Liver (tissue), 9 donors: ENCODE measurements around the gene SPOP. TPM values are rescaled to one million over a fixed set of nuclear protein-coding genes. Genes with fewer than 3 reads are reported as not detected.

Source experiments
- DNase-seq: peaks from one replicate; pipeline ENCODE4 v3.0.0-alpha.2; 2017; ENCODE audit warnings: low spot score
- H3K27ac ChIP-seq, 2 donors: one replicate each; pipeline ENCODE4 v1.7.0; 2013; ENCODE audit warnings: inconsistent platforms in 2 of 2, low read length in 2 of 2, control low read depth in 1 of 2, low read depth in 1 of 2, mild to moderate bottlenecking in 1 of 2
- H3K27me3 ChIP-seq, 4 donors: one replicate each; pipeline versions ENCODE4 v1.6.1 to v1.7.0; 2013; ENCODE audit warnings: low read length in 3 of 4, inconsistent platforms in 1 of 4, mild to moderate bottlenecking in 1 of 4, moderate library complexity in 1 of 4; ENCODE audit not compliant: control insufficient read depth in 4 of 4, insufficient read depth in 4 of 4
- H3K36me3 ChIP-seq, 4 donors: one replicate each; pipeline versions ENCODE4 v1.6.1 to v1.7.0; 2013; ENCODE audit warnings: low read length in 3 of 4, mild to moderate bottlenecking in 3 of 4, low read depth in 1 of 4, moderate library complexity in 1 of 4; ENCODE audit not compliant: control insufficient read depth in 4 of 4, insufficient read depth in 3 of 4
- H3K4me1 ChIP-seq, 4 donors: one replicate each; pipeline versions ENCODE4 v1.6.1 to v1.7.0; 2013; ENCODE audit warnings: low read length in 3 of 4, mild to moderate bottlenecking in 3 of 4, moderate library complexity in 1 of 4; ENCODE audit not compliant: control insufficient read depth in 4 of 4, insufficient read depth in 4 of 4
- H3K4me3 ChIP-seq, 3 donors: one replicate each; pipeline versions ENCODE4 v1.6.1 to v1.7.0; 2013; ENCODE audit warnings: low read length in 3 of 3, control low read depth in 1 of 3, low read depth in 1 of 3, mild to moderate bottlenecking in 1 of 3
- H3K9ac ChIP-seq, 2 donors: one replicate each; pipeline ENCODE4 v1.7.0; 2013; ENCODE audit warnings: low read length in 2 of 2, mild to moderate bottlenecking in 2 of 2, moderate library complexity in 2 of 2, control low read depth in 1 of 2, low read depth in 1 of 2
- H3K9me3 ChIP-seq, 4 donors: one replicate each; pipeline versions ENCODE4 v1.6.1 to v1.7.0; 2013; ENCODE audit warnings: low read length in 3 of 4; ENCODE audit not compliant: control insufficient read depth in 4 of 4
- EGR1 ChIP-seq, 2 donors: IDR thresholded peaks; 2 replicates each; pipeline ENCODE4 v1.6.1; 2016 to 2018; ENCODE audit warnings: antibody characterized with exemption in 2 of 2, low read depth in 2 of 2
- FOXA2 ChIP-seq: IDR thresholded peaks from 2 replicates; pipeline ENCODE4 v1.6.1; 2016; ENCODE audit warnings: antibody characterized with exemption
- GABPA ChIP-seq, 2 donors: IDR thresholded peaks in 1 of 2; conservative IDR thresholded peaks in 1 of 2; 2 replicates each; pipeline ENCODE4 v1.6.1; 2016; ENCODE audit warnings: antibody characterized with exemption in 2 of 2, mild to moderate bottlenecking in 1 of 2, moderate library complexity in 1 of 2
- HNF4A ChIP-seq, 2 donors: conservative IDR thresholded peaks; 2 replicates each; pipeline ENCODE4 v1.6.1; 2016; ENCODE audit warnings: antibody characterized with exemption in 2 of 2, mild to moderate bottlenecking in 2 of 2
- HNF4G ChIP-seq: IDR thresholded peaks from 2 replicates; pipeline ENCODE4 v1.6.1; 2016; ENCODE audit warnings: antibody characterized with exemption
- JUND ChIP-seq, 2 donors: IDR thresholded peaks; 2 replicates each; pipeline ENCODE4 v1.6.1; 2016; ENCODE audit warnings: antibody characterized with exemption in 2 of 2
- NR2F2 ChIP-seq: IDR thresholded peaks from 2 replicates; pipeline ENCODE4 v1.6.1; 2016; ENCODE audit warnings: antibody characterized with exemption
- RAD21 ChIP-seq, 2 donors: IDR thresholded peaks; 2 replicates each; pipeline ENCODE4 v1.6.1; 2016; ENCODE audit warnings: antibody characterized with exemption in 2 of 2, mild to moderate bottlenecking in 2 of 2
- RXRA ChIP-seq, 2 donors: IDR thresholded peaks; 2 replicates each; pipeline ENCODE4 v1.6.1; 2017 to 2018; ENCODE audit warnings: antibody characterized with exemption in 2 of 2, mild to moderate bottlenecking in 1 of 2
- SP1 ChIP-seq: IDR thresholded peaks from 2 replicates; pipeline ENCODE4 v1.6.1; 2018; ENCODE audit warnings: antibody characterized with exemption, mild to moderate bottlenecking
- YY1 ChIP-seq: IDR thresholded peaks from 2 replicates; pipeline ENCODE4 v1.6.1; 2016; ENCODE audit warnings: antibody characterized with exemption, mild to moderate bottlenecking
- WGBS: extraction: QIAGEN DNeasy Blood & Tissue Kit; methylation state at CpG from one replicate; pipeline ENCODE4 v1.1.7; 2013; 5-methylcytosine and 5-hydroxymethylcytosine counted together
- polyA plus RNA-seq, 2 donors: library from polyadenylated mRNA; stranded (reverse) in 1 of 2; unstranded in 1 of 2; fragments of 200-250 nt in 1 of 2; fragments of >200 nt in 1 of 2; fragmentation: Nextera tagmentation in 1 of 2; extraction: Ambion mirVana in 1 of 2; gene quantifications; one replicate each; pipeline versions ENCODE4 v1.2.1 to v1.2.3, GENCODE V29; 2013 to 2015
- total RNA-seq, 2 donors: library from RNA; depleted of rRNA; stranded (reverse); fragments of >200 nt; gene quantifications; one replicate each; pipeline ENCODE4 v1.2.3, GENCODE V29; 2014
- TF ChIP-seq, protein P1 (sequence below): IDR thresholded peaks from 2 replicates; pipeline ENCODE4 v1.6.1; 2016; ENCODE audit warnings: antibody characterized with exemption
- TF ChIP-seq, protein P2 (sequence below): IDR thresholded peaks from 2 replicates; pipeline ENCODE4 v1.6.1; 2016; ENCODE audit warnings: antibody characterized with exemption, mild to moderate bottlenecking
- donor health status: healthy.
- donor health status: healthy.
- donor health status: healthy.
- donor health status: healthy.
- donor health status: healthy.

Gene SPOP
- total and polyA plus RNA-seq, 4 donors: 21.6 to 50.8 (median 42.4) TPM

DNA sequence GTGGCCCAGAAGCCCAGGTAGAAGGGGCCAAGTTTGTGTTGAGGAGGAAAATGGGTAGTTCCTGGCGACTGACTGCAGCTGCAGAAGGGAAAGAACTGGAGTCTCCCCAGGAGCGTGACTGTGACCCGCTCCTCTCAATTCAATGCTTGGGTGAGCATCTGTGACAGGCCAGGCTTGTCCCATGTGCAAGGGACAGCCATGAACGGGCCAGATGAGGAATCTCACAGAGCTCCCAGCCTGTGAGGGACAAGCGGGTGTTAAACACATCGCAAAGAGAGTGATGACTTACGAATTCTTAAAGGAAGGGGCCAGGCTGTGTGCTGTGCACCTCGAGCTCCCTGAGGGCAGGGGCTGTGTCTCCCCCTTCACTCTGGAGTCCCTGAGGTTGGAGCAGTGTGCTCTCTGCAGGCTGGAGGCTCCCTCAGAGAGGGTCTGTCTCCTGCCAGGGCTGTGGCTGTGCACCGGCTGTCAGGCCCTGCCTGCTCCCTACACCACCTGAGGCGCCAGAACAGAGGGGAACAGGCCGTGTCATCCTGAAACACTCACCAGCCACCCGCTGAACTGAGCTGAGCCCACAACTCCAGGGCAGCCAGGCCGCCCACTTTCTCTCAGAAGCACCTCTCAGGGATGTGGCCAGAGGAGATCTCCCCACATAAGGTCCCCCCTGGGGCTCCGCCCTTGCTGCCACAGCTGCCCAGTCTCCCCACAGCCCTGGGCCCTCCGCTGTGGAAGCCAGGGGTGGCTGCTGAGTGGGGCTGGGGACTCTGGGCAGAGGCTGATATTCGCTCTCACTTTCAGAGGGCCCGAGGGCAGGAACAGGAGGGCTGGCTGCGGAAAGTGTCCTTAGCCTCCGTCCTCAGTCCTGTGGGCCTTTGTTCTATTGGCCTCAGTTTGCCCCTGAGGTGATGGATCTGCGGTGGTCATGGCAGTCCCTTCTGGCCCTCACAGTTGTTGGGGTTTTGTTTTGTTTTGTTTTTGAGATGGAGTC, 127.9 kb downstream of the SPOP start (continued):
- no peak for TF ChIP-seq FOXA2
- no peak for TF ChIP-seq NR2F2
- TF ChIP-seq RXRA (IDR thresholded peaks at IDR 0.05): no peak
- TF ChIP-seq, protein P1, sequence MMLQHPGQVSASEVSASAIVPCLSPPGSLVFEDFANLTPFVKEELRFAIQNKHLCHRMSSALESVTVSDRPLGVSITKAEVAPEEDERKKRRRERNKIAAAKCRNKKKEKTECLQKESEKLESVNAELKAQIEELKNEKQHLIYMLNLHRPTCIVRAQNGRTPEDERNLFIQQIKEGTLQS: no peak
- no peak for TF ChIP-seq HNF4A (conservative IDR thresholded peaks at IDR 0.05)
- TF ChIP-seq GABPA (IDR thresholded peaks at IDR 0.05 in 1 of 2, conservative IDR thresholded peaks at IDR 0.05 in 1 of 2): no peak
- TF ChIP-seq HNF4G: no peak
- no peak for TF ChIP-seq JUND (IDR thresholded peaks at IDR 0.05)
- TF ChIP-seq EGR1 (IDR thresholded peaks at IDR 0.05; ENCODE audit: low read depth in 2 of 2): no peak
- TF ChIP-seq SP1: no peak
- TF ChIP-seq RAD21 (IDR thresholded peaks at IDR 0.05): no peak
- TF ChIP-seq YY1: no peak

DNA sequence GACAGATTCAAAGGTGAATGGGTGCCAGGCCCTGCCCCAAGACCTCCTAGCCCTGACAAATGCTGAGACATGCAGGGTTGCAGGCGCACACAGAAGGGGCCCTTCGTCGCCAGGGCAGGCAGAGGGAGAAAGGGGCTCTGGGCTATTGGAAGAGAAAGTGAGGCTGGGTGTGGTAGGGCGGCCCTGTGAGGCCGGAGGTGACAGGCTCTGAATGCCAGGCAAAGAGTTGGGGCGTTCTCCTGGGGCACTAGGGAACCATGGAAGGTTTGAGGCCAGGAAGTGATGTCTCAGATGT, 128.6 kb downstream of the SPOP start:
- TF ChIP-seq, protein P2, sequence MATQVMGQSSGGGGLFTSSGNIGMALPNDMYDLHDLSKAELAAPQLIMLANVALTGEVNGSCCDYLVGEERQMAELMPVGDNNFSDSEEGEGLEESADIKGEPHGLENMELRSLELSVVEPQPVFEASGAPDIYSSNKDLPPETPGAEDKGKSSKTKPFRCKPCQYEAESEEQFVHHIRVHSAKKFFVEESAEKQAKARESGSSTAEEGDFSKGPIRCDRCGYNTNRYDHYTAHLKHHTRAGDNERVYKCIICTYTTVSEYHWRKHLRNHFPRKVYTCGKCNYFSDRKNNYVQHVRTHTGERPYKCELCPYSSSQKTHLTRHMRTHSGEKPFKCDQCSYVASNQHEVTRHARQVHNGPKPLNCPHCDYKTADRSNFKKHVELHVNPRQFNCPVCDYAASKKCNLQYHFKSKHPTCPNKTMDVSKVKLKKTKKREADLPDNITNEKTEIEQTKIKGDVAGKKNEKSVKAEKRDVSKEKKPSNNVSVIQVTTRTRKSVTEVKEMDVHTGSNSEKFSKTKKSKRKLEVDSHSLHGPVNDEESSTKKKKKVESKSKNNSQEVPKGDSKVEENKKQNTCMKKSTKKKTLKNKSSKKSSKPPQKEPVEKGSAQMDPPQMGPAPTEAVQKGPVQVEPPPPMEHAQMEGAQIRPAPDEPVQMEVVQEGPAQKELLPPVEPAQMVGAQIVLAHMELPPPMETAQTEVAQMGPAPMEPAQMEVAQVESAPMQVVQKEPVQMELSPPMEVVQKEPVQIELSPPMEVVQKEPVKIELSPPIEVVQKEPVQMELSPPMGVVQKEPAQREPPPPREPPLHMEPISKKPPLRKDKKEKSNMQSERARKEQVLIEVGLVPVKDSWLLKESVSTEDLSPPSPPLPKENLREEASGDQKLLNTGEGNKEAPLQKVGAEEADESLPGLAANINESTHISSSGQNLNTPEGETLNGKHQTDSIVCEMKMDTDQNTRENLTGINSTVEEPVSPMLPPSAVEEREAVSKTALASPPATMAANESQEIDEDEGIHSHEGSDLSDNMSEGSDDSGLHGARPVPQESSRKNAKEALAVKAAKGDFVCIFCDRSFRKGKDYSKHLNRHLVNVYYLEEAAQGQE: no peak

More for the DNA sequence above, 128.6 kb downstream of the SPOP start:
- Histone ChIP-seq H3K4me3 (no peak overlapping the region), H3K9me3 (no peaks in the 10 kb centered on the region), H3K27ac (no peak overlapping the region), H3K27me3 (no peaks in the 10 kb centered on the region), H3K36me3 (no peaks in the 10 kb centered on the region), H3K9ac (no peak overlapping the region), H3K4me1 (peaks cover 2 to 30% (median 24%) of the 10 kb centered on the region in 4 donors)
- 95% methylated on average over 6 of the region's 6 CpGs for WGBS
- DNase-seq: no peak

Other genes starting within 250 kb of the SPOP start
- 10 to 100 TPM; 10.7 to 11.0 TPM for gene NGFR, start 182.8 kb downstream of the SPOP start, total RNA-seq
- gene NGFR, start 182.8 kb downstream of the SPOP start, polyA plus RNA-seq: 10 to 100 TPM in 1 of 2 donors, 1 to 10 TPM in 1; 6.9 to 10.3 TPM
- under 1 TPM in 1 of 2 donors, not detected in 1; 0.17 TPM for gene NXPH3, start 102.2 kb downstream of the SPOP start, total RNA-seq
- gene NXPH3, start 102.2 kb downstream of the SPOP start, polyA plus RNA-seq: under 1 TPM in 1 of 2 donors, not detected in 1; 0.22 TPM
- gene SLC35B1, start 29.9 kb upstream of the SPOP start, total RNA-seq: 10 to 100 TPM; 29.8 to 90.1 TPM
- gene SLC35B1, start 29.9 kb upstream of the SPOP start, polyA plus RNA-seq: 10 to 100 TPM; 67.0 to 86.5 TPM
- gene FAM117A, start 86.0 kb upstream of the SPOP start, total RNA-seq: 10 to 100 TPM in 1 of 2 donors, 1 to 10 TPM in 1; 6.4 to 39.3 TPM
- 1 to 10 TPM; 4.5 to 4.6 TPM for gene FAM117A, start 86.0 kb upstream of the SPOP start, polyA plus RNA-seq
- 10 to 100 TPM; 19.1 to 24.2 TPM for gene KAT7, start 110.6 kb upstream of the SPOP start, total RNA-seq
- gene KAT7, start 110.6 kb upstream of the SPOP start, polyA plus RNA-seq: 1 to 10 TPM; 6.1 to 6.2 TPM
- gene TAC4, start 170.0 kb upstream of the SPOP start, total RNA-seq: not detected
- not detected for gene TAC4, start 170.0 kb upstream of the SPOP start, polyA plus RNA-seq